HUES6 (cell line): ENCODE results near the gene STAMBPL1.

ENCODE experiments used
- H3K27ac ChIP-seq: 2 replicates; pipeline ENCODE4 v1.7.0; 2013; ENCODE audit warnings: low read depth, mild to moderate bottlenecking, low read length, inconsistent platforms
- H3K27me3 ChIP-seq: 2 replicates; pipeline ENCODE4 v1.6.1; 2013; ENCODE audit warnings: low read length; ENCODE audit not compliant: control insufficient read depth, insufficient read depth
- H3K36me3 ChIP-seq: 2 replicates; pipeline ENCODE4 v1.6.1; 2013; ENCODE audit warnings: low read length; ENCODE audit not compliant: control insufficient read depth, insufficient read depth
- H3K4me1 ChIP-seq: 2 replicates; pipeline ENCODE4 v1.6.1; 2013; ENCODE audit warnings: low read length; ENCODE audit not compliant: control insufficient read depth, insufficient read depth
- H3K4me3 ChIP-seq: 2 replicates; pipeline ENCODE4 v1.5.1; 2013; ENCODE audit warnings: low read depth, low read length
- H3K9ac ChIP-seq: one replicate; pipeline ENCODE4 v1.6.1; 2013; ENCODE audit warnings: mild to moderate bottlenecking, low read length
- H3K9me3 ChIP-seq: 2 replicates; pipeline ENCODE4 v1.6.1; 2013; ENCODE audit warnings: low read depth, low read length; ENCODE audit not compliant: control insufficient read depth, insufficient read depth

STAMBPL1 gene

GRCh38 chr10:88934900-88935672 is 55.0 kb downstream of the STAMBPL1 start:
- no peak overlapping the region for H3K27ac ChIP-seq
- no peaks in the 10 kb centered on the region for H3K36me3 ChIP-seq
- H3K27me3 ChIP-seq = no peaks in the 10 kb centered on the region
- H3K4me3 ChIP-seq = no peak overlapping the region
- no peak overlapping the region for H3K9ac ChIP-seq
- H3K4me1 ChIP-seq = peaks cover 7% of the 10 kb centered on the region; the same call in 1 of the 2 replicates
- no peaks in the 10 kb centered on the region for H3K9me3 ChIP-seq

GRCh38 chr10:88936656-88937055 is 56.6 kb downstream of the STAMBPL1 start:
- no peaks in the 10 kb centered on the region for H3K36me3 ChIP-seq
- no peaks in the 10 kb centered on the region for H3K9me3 ChIP-seq
- H3K27ac ChIP-seq = no peak overlapping the region
- H3K4me1 ChIP-seq = peaks cover 7% of the 10 kb centered on the region; the same call in 1 of the 2 replicates
- H3K27me3 ChIP-seq = no peaks in the 10 kb centered on the region
- H3K9ac ChIP-seq = no peak overlapping the region
- no peak overlapping the region for H3K4me3 ChIP-seq

DNA sequence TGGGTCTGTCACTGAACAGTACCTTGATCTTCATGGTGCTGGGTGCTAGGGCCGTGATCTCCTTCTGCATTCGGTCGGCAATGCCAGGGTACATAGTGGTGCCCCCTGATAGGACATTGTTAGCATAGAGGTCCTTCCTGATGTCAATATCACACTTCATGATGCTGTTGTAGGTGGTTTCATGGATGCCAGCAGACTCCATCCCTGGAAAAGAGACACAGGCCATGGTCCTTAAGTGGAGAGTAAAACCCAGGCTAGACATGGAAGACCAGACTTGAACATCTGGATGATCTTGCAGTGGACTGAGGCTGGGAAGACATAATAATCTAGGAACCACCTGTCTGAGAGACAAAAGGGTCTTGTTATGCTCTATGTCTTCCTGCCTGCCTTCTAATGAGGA is 58.0 kb downstream of the STAMBPL1 start:
- Histone ChIP-seq H3K9me3 (no peaks in the 10 kb centered on the region), H3K4me1 (peaks cover 3% of the 10 kb centered on the region; the same call in 1 of the 2 replicates), H3K27ac (no peak overlapping the region), H3K4me3 (no peak overlapping the region), H3K36me3 (no peaks in the 10 kb centered on the region), H3K27me3 (no peaks in the 10 kb centered on the region), H3K9ac (no peak overlapping the region)

DNA sequence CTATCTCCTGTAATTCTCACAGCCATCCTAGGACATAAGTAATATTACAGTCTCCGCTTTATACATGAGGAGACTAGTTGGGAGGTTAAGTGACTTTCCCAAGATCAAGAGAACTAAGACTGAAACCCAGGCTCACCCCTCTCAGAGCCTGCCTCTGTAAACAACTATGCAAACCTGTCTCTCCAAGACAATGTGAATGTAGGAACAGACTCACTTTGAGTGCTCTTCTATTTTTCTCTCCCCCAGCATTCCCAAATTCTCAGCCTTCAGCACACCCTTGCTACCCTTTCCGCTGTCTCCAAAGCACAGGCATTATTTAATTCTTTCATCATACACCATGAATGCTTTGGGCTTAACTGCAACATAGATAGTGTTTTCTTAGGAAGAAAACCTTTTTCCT is 58.9 kb downstream of the STAMBPL1 start:
- Histone ChIP-seq H3K4me1 (peaks cover 3% of the 10 kb centered on the region; the same call in 1 of the 2 replicates), H3K27ac (no peak overlapping the region), H3K4me3 (no peak overlapping the region), H3K9me3 (no peaks in the 10 kb centered on the region), H3K36me3 (no peaks in the 10 kb centered on the region), H3K9ac (no peak overlapping the region), H3K27me3 (no peaks in the 10 kb centered on the region)

GRCh38 chr10:88941026-88941425 is 61.0 kb downstream of the STAMBPL1 start:
- H3K9me3 ChIP-seq = no peaks in the 10 kb centered on the region
- H3K9ac ChIP-seq = no peak overlapping the region
- no peaks in the 10 kb centered on the region for H3K4me1 ChIP-seq
- no peaks in the 10 kb centered on the region for H3K36me3 ChIP-seq
- H3K27ac ChIP-seq = no peak overlapping the region
- no peak overlapping the region for H3K4me3 ChIP-seq
- H3K27me3 ChIP-seq = no peaks in the 10 kb centered on the region

- H3K27ac ChIP-seq = no peak overlapping the region
- H3K9ac ChIP-seq = no peak overlapping the region
- H3K4me1 ChIP-seq = no peaks in the 10 kb centered on the region
- H3K4me3 ChIP-seq = no peak overlapping the region
- no peaks in the 10 kb centered on the region for H3K27me3 ChIP-seq
- no peaks in the 10 kb centered on the region for H3K9me3 ChIP-seq
- H3K36me3 ChIP-seq = no peaks in the 10 kb centered on the region
Observed at GRCh38 chr10:88943778-88944177, 63.7 kb downstream of the STAMBPL1 start.

GRCh38 chr10:88944813-88945212 is 64.8 kb downstream of the STAMBPL1 start:
- Histone ChIP-seq H3K9me3 (no peaks in the 10 kb centered on the region), H3K36me3 (no peaks in the 10 kb centered on the region), H3K4me1 (no peaks in the 10 kb centered on the region), H3K27me3 (no peaks in the 10 kb centered on the region), H3K9ac (no peak overlapping the region), H3K4me3 (no peak overlapping the region), H3K27ac (no peak overlapping the region)

GRCh38 chr10:88946200-88946599 is 66.2 kb downstream of the STAMBPL1 start:
- Histone ChIP-seq H3K36me3 (no peaks in the 10 kb centered on the region), H3K9ac (no peak overlapping the region), H3K9me3 (no peaks in the 10 kb centered on the region), H3K27me3 (no peaks in the 10 kb centered on the region), H3K4me3 (no peak overlapping the region), H3K27ac (no peak overlapping the region), H3K4me1 (peaks cover under 1% of the 10 kb centered on the region; the same call in 1 of the 2 replicates)

DNA sequence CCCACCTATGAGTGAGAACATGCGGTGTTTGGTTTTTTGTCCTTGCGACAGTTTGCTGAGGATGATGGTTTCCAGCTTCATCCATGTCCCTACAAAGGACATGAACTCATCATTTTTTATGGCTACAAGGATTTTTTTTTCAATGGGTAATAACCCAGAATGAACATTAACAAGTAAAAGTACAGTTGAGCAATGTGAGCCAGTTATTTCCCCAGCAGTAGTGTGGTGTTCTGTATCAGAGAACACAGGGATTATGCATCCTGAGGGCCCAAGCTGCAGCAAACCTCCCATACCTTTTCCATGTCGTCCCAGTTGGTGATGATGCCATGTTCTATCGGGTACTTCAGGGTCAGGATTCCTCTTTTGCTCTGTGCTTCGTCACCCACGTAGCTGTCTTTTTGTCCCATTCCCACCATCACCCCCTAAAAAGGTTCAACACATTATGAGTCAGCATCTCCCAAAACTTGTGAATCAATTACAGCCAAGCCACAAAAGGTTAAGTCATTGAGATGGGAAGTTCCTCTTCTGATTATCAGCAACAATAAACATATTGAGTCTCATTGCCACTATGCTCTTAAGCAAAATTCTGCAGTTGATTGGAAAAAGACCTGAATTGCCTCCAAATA is 67.0 kb downstream of the STAMBPL1 start:
- H3K9me3 ChIP-seq = no peaks in the 10 kb centered on the region
- H3K4me1 ChIP-seq = peaks cover 6% of the 10 kb centered on the region; the same call in 1 of the 2 replicates
- no peaks in the 10 kb centered on the region for H3K36me3 ChIP-seq
- H3K4me3 ChIP-seq = no peak overlapping the region
- H3K27me3 ChIP-seq = no peaks in the 10 kb centered on the region
- no peak overlapping the region for H3K9ac ChIP-seq
- H3K27ac ChIP-seq = no peak overlapping the region

GRCh38 chr10:88949051-88949450 is 69.0 kb downstream of the STAMBPL1 start:
- no peak overlapping the region for H3K27ac ChIP-seq
- no peak overlapping the region for H3K4me3 ChIP-seq
- no peaks in the 10 kb centered on the region for H3K9me3 ChIP-seq
- H3K9ac ChIP-seq = no peak overlapping the region
- H3K36me3 ChIP-seq = no peaks in the 10 kb centered on the region
- H3K4me1 ChIP-seq = peaks cover 6% of the 10 kb centered on the region; the same call in 1 of the 2 replicates
- no peaks in the 10 kb centered on the region for H3K27me3 ChIP-seq
